ENCODE results near the gene ATG13. TPM values are rescaled to one million over a fixed set of nuclear protein-coding genes. Genes with fewer than 3 reads are reported as not detected.

ATG13 gene
- polyA plus RNA-seq, 6 donors from 2014 or later, result 43.3 to 70.8 (median 56.3) TPM

DNA sequence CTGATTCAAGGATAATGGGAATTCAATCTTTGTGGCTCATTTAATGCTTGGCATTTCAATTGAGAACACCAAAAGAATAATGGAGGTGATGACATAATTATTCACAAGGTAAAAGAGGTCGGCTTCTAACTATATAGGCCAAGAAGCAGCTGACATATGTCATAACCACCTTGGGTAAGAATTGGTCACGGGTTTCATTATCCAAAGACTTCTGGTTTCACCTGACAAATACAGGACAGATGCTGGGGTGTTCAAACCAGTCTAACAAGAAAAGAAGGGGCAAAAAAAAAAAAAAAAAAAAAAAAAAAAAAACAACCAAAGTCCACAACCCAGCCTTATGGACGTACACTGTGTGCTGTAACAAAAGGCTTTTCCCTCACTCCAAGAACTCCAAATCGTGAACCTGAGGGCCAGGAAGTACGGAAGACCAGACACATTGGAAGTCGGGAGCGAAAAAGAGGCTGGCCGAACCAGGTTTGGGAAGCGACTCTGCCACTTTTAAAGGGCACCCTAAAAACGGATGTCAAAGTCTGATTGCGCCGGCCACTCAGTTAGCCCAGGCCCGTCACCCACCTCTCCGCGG, 711 bp upstream of the ATG13 start:
- no peak for ATAC-seq (ENCODE audit: low read depth in 2 of 2)
- Mint-ChIP-seq H3K27me3 (no peaks in the 10 kb centered on the region), H3K27ac (peak overlapping the region; percentile 99 to 100 (median 99)), H3K4me1 (peaks cover 25 to 45% (median 26%) of the 10 kb centered on the region in 3 donors), H3K4me3 (peak overlapping the region; percentile 92 to 99 (median 98)), H3K36me3 (peaks cover 0 to 2% of the 10 kb centered on the region in 2 donors), H3K9me3 (no peaks in the 10 kb centered on the region)
- DNase-seq, result no peak

GRCh38 chr11:46617972-46618314, 590 bp downstream of the ATG13 start:
- peaks cover 0 to 5% of the 10 kb centered on the region in 2 donors for H3K36me3 Mint-ChIP-seq
- no peak for ATAC-seq (ENCODE audit: low read depth in 2 of 2)
- H3K4me1 Mint-ChIP-seq, result peaks cover 26 to 46% (median 28%) of the 10 kb centered on the region in 3 donors

GRCh38 chr11:46618837-46619236, 1.5 kb downstream of the ATG13 start:
- peak overlapping the region in 2 of 6 donors; percentile 73 to 100 for H3K27ac Mint-ChIP-seq
- H3K27me3 Mint-ChIP-seq, result no peaks in the 10 kb centered on the region
- H3K9me3 Mint-ChIP-seq, result no peaks in the 10 kb centered on the region
- peaks cover 26 to 43% (median 28%) of the 10 kb centered on the region in 3 donors for H3K4me1 Mint-ChIP-seq
- H3K36me3 Mint-ChIP-seq, result peaks cover 0 to 5% of the 10 kb centered on the region in 2 donors
- no peak for ATAC-seq (ENCODE audit: low read depth in 2 of 2)
- no peak for DNase-seq
- H3K4me3 Mint-ChIP-seq, result peak overlapping the region in 7 of 8 donors; percentile 51 to 99 (median 94)

More at GRCh38 chr11:46617972-46618314, 590 bp downstream of the ATG13 start:
- Mint-ChIP-seq H3K4me3 (peak overlapping the region; percentile 92 to 99 (median 98)), H3K27ac (peak overlapping the region; percentile 99 to 100 (median 99)), H3K27me3 (no peaks in the 10 kb centered on the region), H3K9me3 (no peaks in the 10 kb centered on the region)
- no peak for DNase-seq

DNA sequence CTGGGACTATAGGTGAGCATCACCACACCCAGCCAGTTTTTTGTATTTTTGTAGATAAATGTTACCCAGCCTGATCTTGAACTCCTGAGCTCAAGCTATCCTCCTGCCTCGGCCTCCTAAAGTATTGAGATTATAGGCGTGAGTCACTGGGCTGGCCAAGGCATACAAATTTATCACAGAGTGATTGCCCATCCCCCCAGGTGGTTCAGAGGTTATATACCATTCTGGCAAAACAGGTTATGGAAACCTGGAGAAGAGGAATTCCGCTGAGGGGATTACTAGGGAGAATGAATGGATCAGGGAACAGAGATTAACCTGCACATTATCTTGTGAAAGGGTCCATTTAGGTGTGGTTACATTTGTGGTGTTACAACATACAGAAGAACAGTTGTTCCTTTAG, 8.1 kb downstream of the ATG13 start:
- no peaks in the 10 kb centered on the region for H3K27me3 Mint-ChIP-seq
- DNase-seq (no peak), ATAC-seq (ENCODE audit: low read depth in 2 of 2) (no peak)
- H3K9me3 Mint-ChIP-seq, result no peaks in the 10 kb centered on the region
- peak overlapping the region in 1 of 6 donors; percentile 61 for H3K27ac Mint-ChIP-seq
- peaks cover 9 to 10% of the 10 kb centered on the region in 2 donors for H3K36me3 Mint-ChIP-seq
- H3K4me1 Mint-ChIP-seq, result peaks cover 0 to 38% (median 13%) of the 10 kb centered on the region in 3 donors
- H3K4me3 Mint-ChIP-seq, result peak overlapping the region in 1 of 8 donors; percentile 29

DNA sequence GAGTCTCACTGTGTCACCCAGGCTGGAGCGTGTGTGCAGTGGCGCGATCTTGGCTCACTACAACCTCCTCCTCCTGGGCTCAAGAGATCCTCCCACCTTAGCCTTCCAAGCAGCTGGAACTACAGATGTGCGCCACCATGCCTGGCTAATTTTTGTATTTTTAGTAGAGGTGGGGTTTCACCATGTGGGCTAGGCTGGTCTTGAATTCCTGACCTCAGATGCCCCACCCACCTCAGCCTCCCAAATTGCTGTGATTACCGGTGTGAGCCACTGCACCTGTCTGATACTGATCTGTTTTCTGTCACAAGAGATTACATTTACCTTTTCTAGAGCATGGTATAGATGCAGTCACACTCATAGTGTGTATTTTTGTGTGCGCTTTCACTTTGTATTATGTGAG, 11.6 kb downstream of the ATG13 start:
- DNase-seq, result no peak
- H3K4me3 Mint-ChIP-seq, result no peak overlapping the region
- no peak for ATAC-seq (ENCODE audit: low read depth in 2 of 2)
- no peaks in the 10 kb centered on the region for H3K27me3 Mint-ChIP-seq
- no peaks in the 10 kb centered on the region for H3K9me3 Mint-ChIP-seq
- peaks cover 4 to 10% of the 10 kb centered on the region in 2 donors for H3K36me3 Mint-ChIP-seq
- H3K4me1 Mint-ChIP-seq, result peaks cover 0 to 25% (median 5%) of the 10 kb centered on the region in 3 donors
- H3K27ac Mint-ChIP-seq, result peak overlapping the region in 1 of 6 donors; percentile 41

- Mint-ChIP-seq H3K4me1 (peaks cover 0 to 17% (median 5%) of the 10 kb centered on the region in 3 donors), H3K4me3 (no peak overlapping the region), H3K9me3 (no peaks in the 10 kb centered on the region), H3K36me3 (peaks cover 4 to 7% of the 10 kb centered on the region in 2 donors), H3K27ac (no peak overlapping the region), H3K27me3 (no peaks in the 10 kb centered on the region)
- DNase-seq, result no peak
- no peak for ATAC-seq (ENCODE audit: low read depth in 2 of 2)
Observed at GRCh38 chr11:46630237-46630636, 12.9 kb downstream of the ATG13 start.

DNA sequence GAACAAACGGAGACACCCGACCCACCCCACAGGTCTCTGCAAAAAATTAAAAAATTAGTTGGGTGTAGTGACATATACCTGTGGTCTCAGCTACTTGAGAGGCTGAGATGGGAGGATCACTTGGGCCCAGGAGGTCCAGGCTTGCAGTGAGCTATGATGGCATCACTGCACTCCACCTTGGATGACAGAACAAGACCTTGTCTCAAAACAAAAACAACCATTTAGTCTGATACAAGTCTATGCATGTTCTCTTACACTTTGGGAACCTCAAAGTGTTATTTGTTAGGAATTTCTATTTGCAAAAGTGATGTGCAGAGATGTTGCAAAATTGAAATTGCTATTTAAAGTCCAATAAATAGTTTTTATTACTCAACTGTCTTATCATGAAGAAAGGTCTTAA, 14.3 kb downstream of the ATG13 start:
- no peaks in the 10 kb centered on the region for H3K9me3 Mint-ChIP-seq
- H3K4me3 Mint-ChIP-seq, result no peak overlapping the region
- H3K36me3 Mint-ChIP-seq, result no peaks in the 10 kb centered on the region

GRCh38 chr11:46632502-46632901, 15.1 kb downstream of the ATG13 start:
- no peak overlapping the region for H3K27ac Mint-ChIP-seq
- H3K4me1 Mint-ChIP-seq, result peaks cover 0 to 9% (median 0%) of the 10 kb centered on the region in 3 donors

More for the DNA sequence above, 14.3 kb downstream of the ATG13 start:
- Mint-ChIP-seq H3K27ac (no peak overlapping the region), H3K27me3 (no peaks in the 10 kb centered on the region), H3K4me1 (peaks cover 0 to 9% (median 0%) of the 10 kb centered on the region in 3 donors)
- ATAC-seq (ENCODE audit: low read depth in 2 of 2) (no peak), DNase-seq (no peak)

DNA sequence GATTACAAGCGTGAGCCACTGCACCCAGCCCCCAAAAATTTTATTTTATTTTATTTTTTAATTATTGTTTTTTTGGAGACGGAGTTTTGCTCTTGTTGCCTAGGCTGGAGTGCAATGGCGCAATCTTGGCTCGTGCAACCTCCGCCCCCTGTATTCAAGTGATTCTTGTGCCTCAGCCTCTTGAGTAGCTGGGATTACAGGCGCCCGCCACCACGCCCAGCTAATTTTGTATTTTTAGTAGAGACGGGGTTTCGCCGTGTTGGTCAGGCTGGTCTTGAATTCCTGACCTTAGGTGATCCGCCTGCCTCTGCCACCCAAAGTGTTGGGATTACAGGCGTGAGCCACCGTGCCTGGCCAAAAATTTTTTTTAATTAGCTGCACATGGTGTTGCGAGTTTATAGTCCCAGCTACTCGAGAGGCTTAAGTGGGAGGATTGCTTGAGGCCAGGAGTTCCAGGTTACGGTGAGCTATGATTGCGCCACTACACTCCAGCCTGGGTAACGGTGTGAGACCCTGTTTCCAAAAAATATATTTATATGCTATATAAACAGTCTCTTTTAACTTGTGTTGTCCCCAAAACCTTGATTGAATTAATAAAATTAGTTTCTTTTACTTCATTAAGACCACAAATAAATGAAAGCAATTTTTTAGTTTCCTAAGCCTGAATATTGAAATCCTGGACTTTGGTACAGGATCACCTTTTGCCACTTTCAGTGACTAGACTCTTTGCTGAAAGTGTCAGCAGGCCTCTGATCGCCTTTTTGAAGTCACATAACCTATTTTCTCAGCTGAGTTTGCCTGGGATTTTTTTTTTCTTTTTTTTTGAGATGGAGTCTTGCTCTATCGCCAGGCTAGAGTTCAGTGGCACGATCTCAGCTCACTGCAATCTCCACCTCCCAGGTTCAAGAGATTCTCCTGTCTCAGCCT, 16.2 kb downstream of the ATG13 start:
- no peak overlapping the region for H3K4me3 Mint-ChIP-seq
- H3K9me3 Mint-ChIP-seq, result no peaks in the 10 kb centered on the region
- H3K36me3 Mint-ChIP-seq, result peaks cover 4 to 5% of the 10 kb centered on the region in 2 donors
- peaks cover 0 to 7% (median 4%) of the 10 kb centered on the region in 3 donors for H3K4me1 Mint-ChIP-seq
- no peak for DNase-seq
- H3K27me3 Mint-ChIP-seq, result no peaks in the 10 kb centered on the region
- H3K27ac Mint-ChIP-seq, result no peak overlapping the region
- ATAC-seq (ENCODE audit: low read depth in 2 of 2), result no peak

More at GRCh38 chr11:46632502-46632901, 15.1 kb downstream of the ATG13 start:
- Mint-ChIP-seq H3K4me3 (no peak overlapping the region), H3K9me3 (no peaks in the 10 kb centered on the region), H3K36me3 (no peaks in the 10 kb centered on the region), H3K27me3 (no peaks in the 10 kb centered on the region)
- ATAC-seq (ENCODE audit: low read depth in 2 of 2), result no peak
- no peak for DNase-seq

GRCh38 chr11:46635557-46636139, 18.3 kb downstream of the ATG13 start:
- H3K4me1 Mint-ChIP-seq, result peaks cover 0 to 4% (median 0%) of the 10 kb centered on the region in 3 donors
- DNase-seq, result no peak
- peaks cover 15% of the 10 kb centered on the region in 2 donors for H3K36me3 Mint-ChIP-seq
- peak overlapping the region in 1 of 6 donors; percentile 62 for H3K27ac Mint-ChIP-seq
- peaks cover 0 to 1% (median 0%) of the 10 kb centered on the region in 7 donors for H3K9me3 Mint-ChIP-seq
- H3K4me3 Mint-ChIP-seq, result no peak overlapping the region
- no peak for ATAC-seq (ENCODE audit: low read depth in 2 of 2)
- no peaks in the 10 kb centered on the region for H3K27me3 Mint-ChIP-seq

- H3K36me3 Mint-ChIP-seq, result peaks cover 15 to 23% of the 10 kb centered on the region in 2 donors
Observed at GRCh38 chr11:46637546-46637945, 20.2 kb downstream of the ATG13 start.

DNA sequence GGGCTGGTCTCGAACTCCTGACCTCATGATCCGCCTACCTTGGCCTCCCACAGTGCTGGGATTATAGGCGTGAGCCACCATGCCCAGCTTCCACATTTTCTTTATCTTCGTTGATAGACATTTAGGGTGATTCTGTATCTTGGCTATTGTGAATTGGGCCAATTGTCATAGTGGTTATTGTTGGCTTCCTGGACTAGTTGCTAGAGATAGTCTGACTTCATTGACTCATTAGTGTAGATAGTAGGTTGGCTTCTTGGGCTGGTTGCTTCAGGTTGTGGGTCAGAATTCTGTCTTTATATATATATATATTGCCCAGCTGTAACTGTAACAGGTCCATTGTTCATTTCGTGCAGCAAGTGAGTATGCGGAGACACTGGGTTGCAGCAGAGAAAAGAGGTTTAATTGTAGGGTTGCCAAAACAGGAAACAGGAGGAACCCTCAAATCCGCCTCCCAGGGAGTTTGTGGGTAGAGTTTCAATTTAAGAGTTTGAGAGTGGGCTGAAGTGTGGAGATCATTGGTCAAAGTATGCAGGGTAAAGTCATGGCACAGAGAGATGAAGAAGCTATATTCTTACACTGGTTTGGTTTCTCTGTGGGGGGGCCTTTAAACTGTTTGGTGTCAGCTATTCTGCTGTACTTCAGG, 22.0 kb downstream of the ATG13 start:
- no peak for DNase-seq
- H3K27me3 Mint-ChIP-seq, result no peaks in the 10 kb centered on the region
- no peak for ATAC-seq (ENCODE audit: low read depth in 2 of 2)
- H3K36me3 Mint-ChIP-seq, result peaks cover 15 to 32% of the 10 kb centered on the region in 2 donors
- H3K4me3 Mint-ChIP-seq, result no peak overlapping the region
- peaks cover 0 to 9% (median 3%) of the 10 kb centered on the region in 3 donors for H3K4me1 Mint-ChIP-seq
- H3K27ac Mint-ChIP-seq, result peak overlapping the region in 1 of 6 donors; percentile 28
- H3K9me3 Mint-ChIP-seq, result peaks cover 0 to 1% (median 0%) of the 10 kb centered on the region in 7 donors

More at GRCh38 chr11:46637546-46637945, 20.2 kb downstream of the ATG13 start:
- Mint-ChIP-seq H3K4me3 (no peak overlapping the region), H3K9me3 (peaks cover 0 to 1% (median 0%) of the 10 kb centered on the region in 7 donors), H3K4me1 (peaks cover 0 to 6% (median 0%) of the 10 kb centered on the region in 3 donors), H3K27me3 (no peaks in the 10 kb centered on the region), H3K27ac (peak overlapping the region in 1 of 6 donors; percentile 59)
- DNase-seq, result no peak
- no peak for ATAC-seq (ENCODE audit: low read depth in 2 of 2)

All from naive B cell (primary cell).